Type B pancreatic cell (in vitro differentiated cells): ENCODE measurements around the gene CXCL13. TPM values are rescaled to one million over a fixed set of nuclear protein-coding genes. Genes with fewer than 3 reads are reported as not detected.

ENCODE experiments used
- DNase-seq: peaks from one replicate; pipeline ENCODE4 v3.0.0; 2021; ENCODE audit warnings: mixed read lengths; ENCODE audit not compliant: unreplicated experiment; ENCODE audit errors: extremely low spot score
- H3K27ac Mint-ChIP-seq: 2 replicates; pipeline ENCODE4 v1.8.0; 2021; ENCODE audit warnings: mild to moderate bottlenecking, mixed read lengths
- H3K27me3 Mint-ChIP-seq: 2 replicates; pipeline ENCODE4 v1.8.0; 2021; ENCODE audit warnings: mixed read lengths
- H3K36me3 Mint-ChIP-seq: 2 replicates; pipeline ENCODE4 v1.8.0; 2021; ENCODE audit warnings: mixed read lengths
- H3K4me1 Mint-ChIP-seq: one replicate; pipeline ENCODE4 v1.8.0; 2021; ENCODE audit warnings: mixed read lengths; ENCODE audit not compliant: unreplicated experiment
- H3K4me3 Mint-ChIP-seq: 2 replicates; pipeline ENCODE4 v1.8.0; 2021; ENCODE audit warnings: mild to moderate bottlenecking, mixed read lengths
- H3K9me3 Mint-ChIP-seq: 2 replicates; pipeline ENCODE4 v1.8.0; 2021; ENCODE audit warnings: mixed read lengths
- CTCF ChIP-seq: fragments of 200-600 bp; sonication (generic); conservative IDR thresholded peaks from 2 replicates; pipeline ENCODE4 v1.5.0; 2021; ENCODE audit warnings: antibody characterized with exemption, mild to moderate bottlenecking
- total RNA-seq: library from RNA; stranded (reverse); gene quantifications from 2 replicates; pipeline ENCODE4 v1.2.1, GENCODE V29; 2021; ENCODE audit warnings: low replicate concordance

Gene CXCL13
- total RNA-seq, 1 donor from 2014 or later: 0.75 TPM

- Mint-ChIP-seq H3K4me3 (no peak overlapping the region), H3K36me3 (no peaks in the 10 kb centered on the region), H3K27ac (no peak overlapping the region), H3K4me1 (no peaks in the 10 kb centered on the region), H3K9me3 (no peaks in the 10 kb centered on the region), H3K27me3 (peaks cover 4% of the 10 kb centered on the region)
- TF ChIP-seq CTCF: no peak
- no peak for DNase-seq
These were observed 18.7 kb upstream of the CXCL13 start for GRCh38 chr4:77586951-77587383.

- Mint-ChIP-seq H3K36me3 (no peaks in the 10 kb centered on the region), H3K27me3 (peaks cover 4% of the 10 kb centered on the region), H3K27ac (no peak overlapping the region), H3K4me1 (no peaks in the 10 kb centered on the region), H3K4me3 (no peak overlapping the region), H3K9me3 (no peaks in the 10 kb centered on the region)
- DNase-seq: no peak
- TF ChIP-seq CTCF: no peak
These were observed 15.1 kb upstream of the CXCL13 start for GRCh38 chr4:77590482-77590881.

- H3K27me3 Mint-ChIP-seq: peaks cover 4% of the 10 kb centered on the region
- no peaks in the 10 kb centered on the region for H3K9me3 Mint-ChIP-seq
- H3K27ac Mint-ChIP-seq: no peak overlapping the region
- no peaks in the 10 kb centered on the region for H3K4me1 Mint-ChIP-seq
- H3K4me3 Mint-ChIP-seq: no peak overlapping the region
- H3K36me3 Mint-ChIP-seq: no peaks in the 10 kb centered on the region
- DNase-seq: no peak
- no peak for TF ChIP-seq CTCF
These were observed 14.1 kb upstream of the CXCL13 start for GRCh38 chr4:77591532-77591931.

- Mint-ChIP-seq H3K4me3 (no peak overlapping the region), H3K27me3 (no peaks in the 10 kb centered on the region), H3K9me3 (no peaks in the 10 kb centered on the region), H3K36me3 (no peaks in the 10 kb centered on the region), H3K27ac (no peak overlapping the region), H3K4me1 (no peaks in the 10 kb centered on the region)
- DNase-seq: no peak
- no peak for TF ChIP-seq CTCF
These were observed 12.5 kb upstream of the CXCL13 start for GRCh38 chr4:77593101-77593500.

- Mint-ChIP-seq H3K4me1 (no peaks in the 10 kb centered on the region), H3K27ac (no peak overlapping the region), H3K4me3 (no peak overlapping the region), H3K36me3 (no peaks in the 10 kb centered on the region), H3K27me3 (no peaks in the 10 kb centered on the region), H3K9me3 (no peaks in the 10 kb centered on the region)
- no peak for DNase-seq
- TF ChIP-seq CTCF: no peak
These were observed 11.6 kb upstream of the CXCL13 start for GRCh38 chr4:77593993-77594392.

- DNase-seq: no peak
- Mint-ChIP-seq H3K27me3 (peaks cover 8% of the 10 kb centered on the region), H3K27ac (no peak overlapping the region), H3K4me1 (no peaks in the 10 kb centered on the region), H3K9me3 (no peaks in the 10 kb centered on the region), H3K4me3 (no peak overlapping the region), H3K36me3 (no peaks in the 10 kb centered on the region)
- TF ChIP-seq CTCF: no peak
These were observed 10.2 kb upstream of the CXCL13 start for GRCh38 chr4:77595364-77595973.
